K562 (cell line): ENCODE results near the gene SH3TC1.

ENCODE experiments used
- ELF4 ChIP-seq: fragments of 450-650 bp; formaldehyde crosslinking; IDR thresholded peaks from 2 replicates; pipeline ENCODE4 v1.4.0; 2022; ENCODE audit warnings: missing genetic modification characterization
- GABPA ChIP-seq: fragments of 200-800 bp; sonication (Bioruptor generic); conservative IDR thresholded peaks from 2 replicates; pipeline ENCODE4 v1.6.1; 2016; ENCODE audit warnings: low read depth, missing genetic modification characterization, missing compliant biosample characterization
- HCFC1 ChIP-seq: IDR thresholded peaks from 2 replicates; pipeline ENCODE4 v1.6.1; 2012; ENCODE audit warnings: low read depth, low read length, improper control_type of control experiment
- JUNB ChIP-seq: fragments of 450-650 bp; formaldehyde crosslinking; conservative IDR thresholded peaks from 2 replicates; pipeline ENCODE4 v1.4.0; 2020; ENCODE audit warnings: mild to moderate bottlenecking
- MAFK ChIP-seq: IDR thresholded peaks from 2 replicates; pipeline ENCODE4 v1.6.1; 2011; ENCODE audit warnings: low read length, improper control_type of control experiment
- NRF1 ChIP-seq, 2 experiments: fragments of 450-650 bp; IDR thresholded peaks in 1 of 2; conservative IDR thresholded peaks in 1 of 2; 2 replicates each; pipeline ENCODE4 v1.6.1; 2014; ENCODE audit warnings: mild to moderate bottlenecking in 2 of 2
- POLR2AphosphoS5 ChIP-seq: IDR thresholded peaks from 2 replicates; pipeline ENCODE4 v1.6.1; 2011; ENCODE audit warnings: mild to moderate bottlenecking, low read depth, low read length, moderate library complexity; ENCODE audit not compliant: control insufficient read depth, insufficient read depth
- PTBP1 ChIP-seq: fragments of 200-400 bp; formaldehyde crosslinking; IDR thresholded peaks from 2 replicates; pipeline ENCODE4 v1.6.1; 2017; ENCODE audit warnings: low read depth, low read length
- STAT6 ChIP-seq: sonication (generic); formaldehyde crosslinking; IDR thresholded peaks from 2 replicates; pipeline ENCODE4 v1.8.1; 2023; ENCODE audit warnings: mild to moderate bottlenecking, missing genetic modification reagents
- TCF7L2 ChIP-seq: fragments of 150-350 bp; IDR thresholded peaks from 2 replicates; pipeline ENCODE4 v1.6.1; 2016; ENCODE audit warnings: low read depth, mild to moderate bottlenecking, low read length, moderate library complexity
- ZFX ChIP-seq: sonication (generic); formaldehyde crosslinking; IDR thresholded peaks from 2 replicates; pipeline ENCODE4 v1.8.0; 2022; ENCODE audit warnings: mild to moderate bottlenecking, missing genetic modification reagents, moderate library complexity
- ZNF609 ChIP-seq: sonication (generic); formaldehyde crosslinking; IDR thresholded peaks from 2 replicates; pipeline ENCODE4 v1.8.1; 2023; ENCODE audit warnings: missing genetic modification reagents, mild to moderate bottlenecking, borderline replicate concordance
- TF ChIP-seq, protein P1 (sequence below): sonication (generic); formaldehyde crosslinking; IDR thresholded peaks from 2 replicates; pipeline ENCODE4 v1.9.0; 2022; ENCODE audit warnings: mild to moderate bottlenecking, missing genetic modification reagents
- TF ChIP-seq, protein P2 (sequence below), 3 experiments: IDR thresholded peaks in 2 of 3; conservative IDR thresholded peaks in 1 of 3; 2 replicates each; pipeline ENCODE4 v1.5.1; 2011 to 2012; ENCODE audit warnings: low read length in 3 of 3, mild to moderate bottlenecking in 3 of 3, control low read depth in 2 of 3, improper control_type of control experiment in 1 of 3, inconsistent platforms in 1 of 3, low read depth in 1 of 3, mixed read lengths in 1 of 3, moderate library complexity in 1 of 3; ENCODE audit not compliant: insufficient read depth in 2 of 3

DNA sequence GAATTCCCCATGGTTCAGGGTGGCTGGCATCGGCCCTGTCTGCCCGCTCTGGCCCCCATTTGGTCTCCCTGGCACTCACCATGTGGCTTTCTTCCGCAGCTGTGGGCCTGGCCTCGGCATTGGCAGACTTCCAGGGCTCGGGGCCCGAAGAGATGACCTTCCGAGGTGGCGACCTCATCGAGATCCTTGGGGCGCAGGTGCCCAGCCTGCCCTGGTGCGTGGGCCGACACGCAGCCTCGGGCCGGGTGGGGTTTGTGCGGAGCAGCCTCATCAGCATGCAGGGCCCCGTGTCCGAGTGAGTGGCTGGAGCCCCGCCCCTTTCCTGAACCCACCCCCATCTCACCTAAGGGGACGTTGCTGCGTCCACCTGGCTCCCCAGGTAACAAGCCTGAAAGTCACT, 20.1 kb downstream of the SH3TC1 start:
- TF ChIP-seq, protein P1, sequence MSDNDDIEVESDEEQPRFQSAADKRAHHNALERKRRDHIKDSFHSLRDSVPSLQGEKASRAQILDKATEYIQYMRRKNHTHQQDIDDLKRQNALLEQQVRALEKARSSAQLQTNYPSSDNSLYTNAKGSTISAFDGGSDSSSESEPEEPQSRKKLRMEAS = no peak
- no peak for TF ChIP-seq ELF4 (CRISPR knock-in tag)
- no peak for TF ChIP-seq TCF7L2
- no peak for TF ChIP-seq STAT6 (CRISPR knock-in tag)
- no peak for TF ChIP-seq ZNF609 (CRISPR knock-in tag)
- TF ChIP-seq HCFC1 = no peak
- TF ChIP-seq ZFX (CRISPR knock-in tag) = no peak
- TF ChIP-seq MAFK = no peak
- TF ChIP-seq GABPA = no peak
- no peak for TF ChIP-seq NRF1 (conservative IDR thresholded peaks at IDR 0.05 in 1 of 2, IDR thresholded peaks at IDR 0.05 in 1 of 2)
- no peak for TF ChIP-seq PTBP1
- no peak for TF ChIP-seq POLR2AphosphoS5
- no peak for TF ChIP-seq JUNB (CRISPR knock-in tag)
- TF ChIP-seq, protein P2, sequence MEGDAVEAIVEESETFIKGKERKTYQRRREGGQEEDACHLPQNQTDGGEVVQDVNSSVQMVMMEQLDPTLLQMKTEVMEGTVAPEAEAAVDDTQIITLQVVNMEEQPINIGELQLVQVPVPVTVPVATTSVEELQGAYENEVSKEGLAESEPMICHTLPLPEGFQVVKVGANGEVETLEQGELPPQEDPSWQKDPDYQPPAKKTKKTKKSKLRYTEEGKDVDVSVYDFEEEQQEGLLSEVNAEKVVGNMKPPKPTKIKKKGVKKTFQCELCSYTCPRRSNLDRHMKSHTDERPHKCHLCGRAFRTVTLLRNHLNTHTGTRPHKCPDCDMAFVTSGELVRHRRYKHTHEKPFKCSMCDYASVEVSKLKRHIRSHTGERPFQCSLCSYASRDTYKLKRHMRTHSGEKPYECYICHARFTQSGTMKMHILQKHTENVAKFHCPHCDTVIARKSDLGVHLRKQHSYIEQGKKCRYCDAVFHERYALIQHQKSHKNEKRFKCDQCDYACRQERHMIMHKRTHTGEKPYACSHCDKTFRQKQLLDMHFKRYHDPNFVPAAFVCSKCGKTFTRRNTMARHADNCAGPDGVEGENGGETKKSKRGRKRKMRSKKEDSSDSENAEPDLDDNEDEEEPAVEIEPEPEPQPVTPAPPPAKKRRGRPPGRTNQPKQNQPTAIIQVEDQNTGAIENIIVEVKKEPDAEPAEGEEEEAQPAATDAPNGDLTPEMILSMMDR (IDR thresholded peaks at IDR 0.05 in 2 of 3, conservative IDR thresholded peaks at IDR 0.05 in 1 of 3; ENCODE audit: insufficient read depth in 2 of 3, low read depth in 1 of 3, low read length in 3 of 3) = no peak
